NCI-H2171 (cell line): ENCODE data around the gene GDPD5.

Experiments used
- DNase-seq: peaks from one replicate; lab custom pipeline; 2025; lab: John Stamatoyannopoulos, UW

GDPD5 gene

GRCh38 chr11:75536786-75537641 lies 11.3 kb upstream of the GDPD5 start:
- no peak for DNase-seq

GRCh38 chr11:75535071-75535470 lies 9.3 kb upstream of the GDPD5 start:
- no peak for DNase-seq

- no peak for DNase-seq
Observed at GRCh38 chr11:75534259-75535069, 8.7 kb upstream of the GDPD5 start.

- no peak for DNase-seq
Observed at GRCh38 chr11:75533896-75534258, 8.1 kb upstream of the GDPD5 start.

- DNase-seq: no peak
Observed at GRCh38 chr11:75532200-75533048, 6.7 kb upstream of the GDPD5 start.

GRCh38 chr11:75531325-75531724 lies 5.6 kb upstream of the GDPD5 start:
- no peak for DNase-seq

- DNase-seq: no peak
Observed at GRCh38 chr11:75530577-75530976, 4.8 kb upstream of the GDPD5 start.

- DNase-seq: no peak
Observed at GRCh38 chr11:75527938-75528735, 2.4 kb upstream of the GDPD5 start.

- DNase-seq: no peak
Observed at GRCh38 chr11:75527130-75527529, 1.4 kb upstream of the GDPD5 start.

GRCh38 chr11:75526192-75526541 lies 426 bp upstream of the GDPD5 start:
- no peak for DNase-seq

- no peak for DNase-seq
Observed at GRCh38 chr11:75524665-75525432, 892 bp downstream of the GDPD5 start.

GRCh38 chr11:75523811-75524664 lies 1.7 kb downstream of the GDPD5 start:
- DNase-seq: no peak

GRCh38 chr11:75523189-75523588 lies 2.6 kb downstream of the GDPD5 start:
- no peak for DNase-seq

GRCh38 chr11:75522286-75523044 lies 3.3 kb downstream of the GDPD5 start:
- no peak for DNase-seq

GRCh38 chr11:75520688-75521087 lies 5.1 kb downstream of the GDPD5 start:
- DNase-seq: no peak

GRCh38 chr11:75518771-75519653 lies 6.7 kb downstream of the GDPD5 start:
- no peak for DNase-seq

GRCh38 chr11:75518204-75518549 lies 7.6 kb downstream of the GDPD5 start:
- no peak for DNase-seq

- DNase-seq: no peak
Observed at GRCh38 chr11:75516886-75517285, 8.9 kb downstream of the GDPD5 start.
